ENCODE results near the gene ALOX12.

- TF ChIP-seq, protein P1, sequence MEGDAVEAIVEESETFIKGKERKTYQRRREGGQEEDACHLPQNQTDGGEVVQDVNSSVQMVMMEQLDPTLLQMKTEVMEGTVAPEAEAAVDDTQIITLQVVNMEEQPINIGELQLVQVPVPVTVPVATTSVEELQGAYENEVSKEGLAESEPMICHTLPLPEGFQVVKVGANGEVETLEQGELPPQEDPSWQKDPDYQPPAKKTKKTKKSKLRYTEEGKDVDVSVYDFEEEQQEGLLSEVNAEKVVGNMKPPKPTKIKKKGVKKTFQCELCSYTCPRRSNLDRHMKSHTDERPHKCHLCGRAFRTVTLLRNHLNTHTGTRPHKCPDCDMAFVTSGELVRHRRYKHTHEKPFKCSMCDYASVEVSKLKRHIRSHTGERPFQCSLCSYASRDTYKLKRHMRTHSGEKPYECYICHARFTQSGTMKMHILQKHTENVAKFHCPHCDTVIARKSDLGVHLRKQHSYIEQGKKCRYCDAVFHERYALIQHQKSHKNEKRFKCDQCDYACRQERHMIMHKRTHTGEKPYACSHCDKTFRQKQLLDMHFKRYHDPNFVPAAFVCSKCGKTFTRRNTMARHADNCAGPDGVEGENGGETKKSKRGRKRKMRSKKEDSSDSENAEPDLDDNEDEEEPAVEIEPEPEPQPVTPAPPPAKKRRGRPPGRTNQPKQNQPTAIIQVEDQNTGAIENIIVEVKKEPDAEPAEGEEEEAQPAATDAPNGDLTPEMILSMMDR (conservative IDR thresholded peaks at IDR 0.05; ENCODE audit: low read length) = no peak
- no peak for TF ChIP-seq EZH2phosphoT487 (IDR thresholded peaks at IDR 0.05; ENCODE audit: borderline replicate concordance)
These were observed 16.0 kb downstream of the ALOX12 start for GRCh38 chr17:7011942-7012254.

All from Loucy (cell line).